Measurements from ENCODE around the gene TFR2. TPM values are rescaled to one million over a fixed set of nuclear protein-coding genes. Genes with fewer than 3 reads are reported as not detected.

The TFR2 gene
- total RNA-seq, 1 donor from 2014 or later: 1.7 TPM

GRCh38 chr7:100582650-100583049 is 58.7 kb downstream of the TFR2 start:
- Mint-ChIP-seq H3K9me3 (no peaks in the 10 kb centered on the region), H3K4me3 (peak overlapping the region; percentile 57), H3K4me1 (peaks cover 28% of the 10 kb centered on the region), H3K27ac (ENCODE audit: unreplicated experiment) (no peak overlapping the region), H3K36me3 (ENCODE audit: low read depth) (no peaks in the 10 kb centered on the region), H3K27me3 (ENCODE audit: low read depth) (no peaks in the 10 kb centered on the region)
- no peak for DNase-seq (ENCODE audit: low read depth, low spot score)
- no peak for TF ChIP-seq CTCF (conservative IDR thresholded peaks at IDR 0.05)

- H3K27ac Mint-ChIP-seq (ENCODE audit: unreplicated experiment): no peak overlapping the region
- H3K27me3 Mint-ChIP-seq (ENCODE audit: low read depth): no peaks in the 10 kb centered on the region
- no peaks in the 10 kb centered on the region for H3K9me3 Mint-ChIP-seq
- no peaks in the 10 kb centered on the region for H3K36me3 Mint-ChIP-seq (ENCODE audit: low read depth)
- H3K4me1 Mint-ChIP-seq: peaks cover 28% of the 10 kb centered on the region
- no peak for DNase-seq (ENCODE audit: low read depth, low spot score)
- TF ChIP-seq CTCF (conservative IDR thresholded peaks at IDR 0.05): no peak
- peak overlapping the region; percentile 57 for H3K4me3 Mint-ChIP-seq
Measured at GRCh38 chr7:100582041-100582579, 59.2 kb downstream of the TFR2 start.

GRCh38 chr7:100580466-100581283 is 60.7 kb downstream of the TFR2 start:
- Mint-ChIP-seq H3K4me1 (peaks cover 24% of the 10 kb centered on the region), H3K36me3 (ENCODE audit: low read depth) (no peaks in the 10 kb centered on the region), H3K27me3 (ENCODE audit: low read depth) (no peaks in the 10 kb centered on the region), H3K27ac (ENCODE audit: unreplicated experiment) (no peak overlapping the region), H3K9me3 (no peaks in the 10 kb centered on the region), H3K4me3 (no peak overlapping the region)
- no peak for TF ChIP-seq CTCF (conservative IDR thresholded peaks at IDR 0.05)
- no peak for DNase-seq (ENCODE audit: low read depth, low spot score)

- no peaks in the 10 kb centered on the region for H3K36me3 Mint-ChIP-seq (ENCODE audit: low read depth)
- H3K9me3 Mint-ChIP-seq: no peaks in the 10 kb centered on the region
- H3K27me3 Mint-ChIP-seq (ENCODE audit: low read depth): no peaks in the 10 kb centered on the region
- no peak for DNase-seq (ENCODE audit: low read depth, low spot score)
- no peak for TF ChIP-seq CTCF (conservative IDR thresholded peaks at IDR 0.05)
- no peak overlapping the region for H3K27ac Mint-ChIP-seq (ENCODE audit: unreplicated experiment)
- H3K4me1 Mint-ChIP-seq: peaks cover 4% of the 10 kb centered on the region
- H3K4me3 Mint-ChIP-seq: peak overlapping the region; percentile 12
Measured at GRCh38 chr7:100578246-100579183, 62.8 kb downstream of the TFR2 start.

- no peaks in the 10 kb centered on the region for H3K36me3 Mint-ChIP-seq (ENCODE audit: low read depth)
Measured at GRCh38 chr7:100577507-100577906, 63.8 kb downstream of the TFR2 start.

More at GRCh38 chr7:100577507-100577906, 63.8 kb downstream of the TFR2 start:
- Mint-ChIP-seq H3K27me3 (ENCODE audit: low read depth) (no peaks in the 10 kb centered on the region), H3K4me1 (no peaks in the 10 kb centered on the region), H3K9me3 (no peaks in the 10 kb centered on the region), H3K4me3 (no peak overlapping the region), H3K27ac (ENCODE audit: unreplicated experiment) (no peak overlapping the region)
- no peak for TF ChIP-seq CTCF (conservative IDR thresholded peaks at IDR 0.05)
- DNase-seq (ENCODE audit: low read depth, low spot score): no peak
